Middle frontal gyrus (tissue), 1 donor: Measurements from ENCODE around the gene TTC16.

Experiments used
- DNase-seq: peaks from one replicate; pipeline ENCODE4 v3.0.0-alpha.2; 2015; ENCODE audit warnings: low spot score; ENCODE audit errors: extremely low spot score

TTC16 gene

GRCh38 chr9:127720865-127721227 lies 5.0 kb downstream of the TTC16 start:
- DNase-seq, result no peak

- no peak for DNase-seq
Measured at GRCh38 chr9:127721391-127721821, 5.5 kb downstream of the TTC16 start.

DNA sequence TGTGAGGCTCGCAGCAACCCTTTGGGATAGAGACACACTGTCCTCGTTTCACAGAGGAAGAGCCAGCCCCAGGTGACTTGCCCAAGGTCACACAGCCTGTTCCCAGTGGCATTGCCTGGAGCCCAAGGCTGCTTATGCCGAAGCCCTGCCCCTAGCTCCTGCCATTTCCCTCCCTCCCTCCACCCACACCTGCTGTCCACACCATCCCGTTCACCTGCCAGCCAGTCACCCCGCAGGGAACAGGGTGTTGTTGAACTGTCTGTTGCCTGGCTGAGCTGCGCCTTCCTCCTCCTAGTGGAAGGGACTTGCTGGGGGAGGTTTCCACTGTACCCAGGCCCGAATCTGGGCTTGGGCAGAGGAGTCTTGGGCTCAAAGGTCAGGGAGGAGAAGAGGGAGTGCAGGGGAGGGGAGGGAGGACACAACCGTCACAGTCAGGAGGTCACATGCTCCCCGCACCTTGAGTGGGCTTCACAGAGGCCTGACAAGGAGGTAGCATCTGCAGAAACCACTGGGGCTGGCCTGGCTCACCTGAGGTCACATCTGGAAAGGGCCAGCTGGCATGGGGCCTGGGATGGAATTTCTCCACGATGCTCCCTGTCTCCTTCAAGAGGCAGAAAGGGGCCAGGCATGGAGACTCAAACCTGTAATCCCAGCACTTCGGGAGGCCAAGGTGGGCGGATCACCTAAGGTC lies 6.3 kb downstream of the TTC16 start:
- DNase-seq, result no peak

DNA sequence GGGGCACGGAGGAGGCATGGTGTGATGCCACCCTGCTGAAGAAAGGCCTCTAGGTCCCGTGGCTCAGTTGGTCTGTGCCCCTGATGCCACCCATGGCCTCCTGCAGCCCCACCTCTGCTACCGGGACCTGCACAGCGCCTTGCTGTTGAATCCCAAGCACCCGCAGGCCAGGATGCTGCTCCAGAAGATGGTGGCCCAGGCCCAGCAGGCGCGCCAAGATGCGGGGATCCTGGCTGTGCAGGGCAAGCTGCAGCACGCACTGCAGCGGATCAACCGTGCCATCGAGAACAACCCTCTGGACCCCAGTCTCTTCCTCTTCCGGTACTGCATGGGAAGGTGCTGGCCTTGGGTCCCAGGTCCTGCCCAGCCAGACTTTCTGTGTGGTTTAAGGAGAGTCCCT lies 7.1 kb downstream of the TTC16 start:
- no peak for DNase-seq

GRCh38 chr9:127723444-127723843 lies 7.6 kb downstream of the TTC16 start:
- DNase-seq, result no peak

GRCh38 chr9:127724012-127724411 lies 8.1 kb downstream of the TTC16 start:
- DNase-seq, result no peak

DNA sequence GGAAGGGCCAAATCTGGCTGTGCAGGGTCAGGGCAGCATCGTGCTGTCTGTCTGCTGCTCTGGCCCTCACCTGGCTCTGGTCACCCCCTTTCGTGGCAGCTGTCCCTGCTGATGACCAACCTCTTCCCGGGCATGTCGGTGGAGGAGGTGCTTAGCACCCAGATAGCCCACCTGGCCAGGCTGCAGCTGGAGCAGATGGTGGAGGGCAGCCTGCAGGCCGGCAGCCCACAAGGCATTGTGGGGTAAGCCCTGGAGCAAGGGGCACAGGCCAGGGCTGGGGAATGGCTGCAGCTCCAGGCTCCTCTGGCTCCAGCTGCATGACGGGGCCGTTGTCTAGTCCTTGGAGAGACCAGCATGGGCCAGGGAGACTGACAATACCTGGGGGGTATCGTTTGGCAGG lies 11.0 kb downstream of the TTC16 start:
- no peak for DNase-seq

- DNase-seq, result no peak
Measured at GRCh38 chr9:127728808-127729207, 12.9 kb downstream of the TTC16 start.

- no peak for DNase-seq
Measured at GRCh38 chr9:127729522-127730256, 13.8 kb downstream of the TTC16 start.

DNA sequence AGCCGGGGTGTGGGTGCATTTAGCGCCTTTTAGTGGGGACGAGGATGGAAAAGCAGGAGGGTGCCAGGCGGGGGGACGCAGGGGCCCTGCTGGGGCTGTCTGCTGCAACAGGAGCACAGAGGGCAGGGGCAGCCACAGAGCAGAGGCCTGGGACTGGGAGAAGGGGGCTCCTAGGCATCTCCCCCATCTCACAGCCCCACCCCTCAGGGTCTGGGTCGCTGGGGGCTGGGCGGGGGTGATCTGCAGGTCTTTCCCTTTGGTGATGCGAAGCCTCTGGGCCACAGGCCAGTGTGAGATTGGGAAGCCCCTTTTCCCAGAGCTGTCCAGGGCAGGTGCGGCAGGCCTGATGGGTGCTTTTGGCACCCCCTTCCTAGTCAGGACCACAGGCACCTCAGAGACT lies 14.4 kb downstream of the TTC16 start:
- no peak for DNase-seq

- no peak for DNase-seq
Measured at GRCh38 chr9:127730799-127731410, 15.0 kb downstream of the TTC16 start.

- DNase-seq, result no peak
Measured at GRCh38 chr9:127731938-127732337, 16.1 kb downstream of the TTC16 start.

DNA sequence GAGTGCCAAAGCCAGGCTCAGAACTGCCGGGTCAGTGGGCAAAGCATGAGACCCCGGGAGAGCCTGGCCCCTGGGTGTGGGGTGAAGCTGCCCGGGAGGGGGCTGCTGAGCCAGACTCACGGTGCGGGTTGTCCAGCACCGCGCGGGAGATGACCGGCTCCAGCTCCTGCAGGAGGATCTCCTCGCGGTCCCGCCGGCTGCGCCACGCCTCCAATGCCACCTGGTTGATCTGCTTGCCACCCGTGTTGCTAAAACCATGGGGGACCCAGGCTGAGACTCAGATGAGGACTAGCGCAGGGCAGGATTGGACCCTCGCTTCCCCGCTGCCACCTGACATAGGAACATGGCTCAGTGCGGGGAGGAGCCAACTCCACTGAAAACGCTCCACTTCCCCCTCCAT lies 16.6 kb downstream of the TTC16 start:
- no peak for DNase-seq

- no peak for DNase-seq
Measured at GRCh38 chr9:127733614-127734013, 17.7 kb downstream of the TTC16 start.

GRCh38 chr9:127734247-127734746 lies 18.4 kb downstream of the TTC16 start:
- DNase-seq, result no peak

- DNase-seq, result peak; percentile 96
Measured at GRCh38 chr9:127734747-127735529, 19.1 kb downstream of the TTC16 start, which contains the start of gene TOR2A. Gene TOR2A (minus strand): TSS chr9:127735294. CDS start chr9:127735270, 24 bp downstream.

- no peak for DNase-seq
Measured at GRCh38 chr9:127735530-127736185, 19.8 kb downstream of the TTC16 start.

- DNase-seq, result no peak
Measured at GRCh38 chr9:127738666-127739065, 22.8 kb downstream of the TTC16 start.

- no peak for DNase-seq
Measured at GRCh38 chr9:127739614-127740330, 23.9 kb downstream of the TTC16 start.

DNA sequence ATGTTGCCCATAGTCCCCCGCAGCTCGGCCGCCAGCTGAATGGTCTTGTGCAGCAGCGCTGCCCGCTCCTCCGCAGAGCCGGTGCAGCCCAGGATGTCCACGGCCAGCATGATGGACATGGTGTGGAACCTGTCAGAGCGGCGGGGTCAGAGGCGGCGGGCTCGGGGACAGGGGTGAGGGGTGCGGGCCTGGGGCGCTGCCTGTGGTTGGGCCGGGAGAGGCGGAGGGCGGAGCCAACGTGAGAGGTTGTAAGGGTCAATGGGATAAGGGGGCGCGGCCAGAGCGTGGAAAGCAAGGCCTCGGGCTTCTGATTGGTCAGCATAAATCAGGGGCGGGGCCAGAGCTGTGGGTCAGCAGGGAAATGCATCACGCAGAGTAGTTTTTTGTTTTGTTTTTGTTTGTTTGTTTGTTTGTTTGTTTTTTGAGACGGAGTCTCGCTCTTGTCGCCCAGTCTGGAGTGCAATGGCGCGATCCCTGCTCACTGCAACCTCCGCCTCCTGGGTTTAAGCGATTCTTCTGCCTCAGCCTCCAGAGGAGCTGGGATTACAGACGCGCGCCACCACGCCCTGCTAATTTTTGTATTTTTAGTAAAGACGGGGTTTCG lies 26.1 kb downstream of the TTC16 start:
- peak; percentile 42 for DNase-seq
